ENCODE measurements around the gene PSMC1.

Gene PSMC1

GRCh38 chr14:90302529-90303303, 46.4 kb downstream of the PSMC1 start:
- DNase-seq: no peak

GRCh38 chr14:90303473-90303872, 47.1 kb downstream of the PSMC1 start:
- no peak for DNase-seq

DNA sequence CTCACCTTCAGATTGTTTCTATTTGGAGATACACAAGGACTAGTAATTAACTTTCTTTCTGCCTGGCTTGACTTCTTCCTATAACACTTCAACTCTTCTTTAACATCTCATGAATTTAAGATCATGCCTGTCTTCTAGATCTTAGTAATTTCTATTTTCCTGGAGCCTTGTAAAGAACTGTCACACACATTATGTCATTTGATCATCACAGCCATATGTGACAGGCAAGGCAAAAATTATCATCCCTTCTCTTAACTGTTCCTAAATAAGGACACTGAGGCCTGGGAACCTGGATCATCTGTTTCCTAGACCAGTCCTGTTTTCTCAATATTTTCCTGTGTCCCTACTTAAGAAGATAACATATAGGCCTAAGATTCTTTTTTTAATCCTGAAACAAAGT, 48.1 kb downstream of the PSMC1 start:
- DNase-seq: no peak

- DNase-seq: no peak
These were observed 48.8 kb downstream of the PSMC1 start for GRCh38 chr14:90305176-90305601.

- DNase-seq: no peak
These were observed 52.2 kb downstream of the PSMC1 start for GRCh38 chr14:90308561-90308960.

DNA sequence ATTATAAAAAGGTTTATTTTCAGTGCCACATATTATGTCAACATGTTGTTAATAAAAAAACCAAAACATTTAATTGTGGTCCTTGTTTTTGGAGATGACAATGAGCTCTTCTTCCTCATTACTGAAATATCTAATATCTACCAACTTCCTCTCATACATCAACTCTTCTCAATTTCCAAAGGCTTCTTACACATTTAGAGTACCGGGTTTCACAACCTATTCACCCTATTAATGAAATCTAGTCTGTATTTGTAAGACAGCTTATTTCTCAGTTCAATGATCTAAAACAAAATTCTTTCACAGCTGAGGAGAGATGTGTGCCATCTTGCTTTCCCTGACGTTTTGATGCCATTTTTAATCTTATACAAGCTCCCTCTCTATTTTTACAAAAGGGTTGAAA, 60.9 kb downstream of the PSMC1 start:
- DNase-seq: no peak

GRCh38 chr14:90318016-90318415, 61.7 kb downstream of the PSMC1 start:
- DNase-seq: no peak

- DNase-seq: no peak
These were observed 62.8 kb downstream of the PSMC1 start for GRCh38 chr14:90319173-90319572.

- DNase-seq: no peak
These were observed 63.5 kb downstream of the PSMC1 start for GRCh38 chr14:90319634-90320541.

DNA sequence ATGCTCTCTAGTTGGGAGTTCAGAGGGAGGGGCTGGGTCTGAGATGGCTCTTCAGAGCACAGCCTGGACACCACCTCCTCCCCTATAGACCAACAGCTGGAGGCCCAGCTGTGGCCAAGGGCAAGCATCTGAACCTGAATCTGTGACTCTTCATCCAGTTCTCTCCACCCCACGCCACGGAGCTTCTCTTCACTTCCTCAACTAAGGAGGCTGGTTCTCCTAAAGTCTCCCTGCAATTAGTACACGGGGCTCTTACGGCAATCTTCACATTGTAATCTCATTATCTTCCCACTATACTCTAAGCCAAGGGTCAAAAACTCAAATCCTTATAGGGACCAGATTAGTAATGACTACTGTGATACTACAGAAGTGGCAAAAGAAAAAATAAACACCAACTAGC, 65.5 kb downstream of the PSMC1 start:
- DNase-seq: no peak
